Gastrocnemius medialis (tissue), 4 donors: ENCODE data around the gene MAGI1. TPM values are rescaled to one million over a fixed set of nuclear protein-coding genes. Genes with fewer than 3 reads are reported as not detected.

Experiments
- ATAC-seq, 2 donors: fragments of 150-250 bp; one replicate each; pipeline ENCODE4 v1.9.1; 2016
- DNase-seq, 2 donors: peaks; one replicate each; pipeline ENCODE4 v3.0.0-alpha.2; 2019
- H3K27ac ChIP-seq, 4 donors: fragments of 200-600 bp; sonication (generic); 1 replicate in 1 of 4; 2 replicates in 3 of 4; pipeline ENCODE4 v1.5.1; 2016 to 2018; ENCODE audit warnings: mild to moderate bottlenecking in 2 of 4, moderate library complexity in 1 of 4
- H3K27me3 ChIP-seq, 3 donors: fragments of 200-600 bp; sonication (generic) in 2 of 3; 1 replicate in 1 of 3; 2 replicates in 2 of 3; pipeline versions ENCODE4 v1.5.1 to v1.6.0; 2016 to 2019; ENCODE audit warnings: mild to moderate bottlenecking in 1 of 3, moderate library complexity in 1 of 3
- H3K36me3 ChIP-seq, 2 donors: fragments of 200-600 bp; sonication (generic) in 1 of 2; one replicate each; pipeline ENCODE4 v1.5.1; 2017 to 2018
- H3K4me1 ChIP-seq, 2 donors: fragments of 200-600 bp; sonication (generic) in 1 of 2; one replicate each; pipeline ENCODE4 v1.5.1; 2016 to 2017; ENCODE audit warnings: mild to moderate bottlenecking in 2 of 2
- H3K4me3 ChIP-seq, 4 donors: fragments of 200-600 bp; sonication (generic) in 3 of 4; 1 replicate in 1 of 4; 2 replicates in 3 of 4; pipeline ENCODE4 v1.5.1; 2016 to 2019; ENCODE audit warnings: mild to moderate bottlenecking in 2 of 4
- H3K9me3 ChIP-seq, 3 donors: fragments of 200-600 bp; sonication (generic) in 2 of 3; 1 replicate in 1 of 3; 2 replicates in 2 of 3; pipeline ENCODE4 v1.5.1; 2016 to 2019
- CTCF ChIP-seq, 5 experiments: fragments of 450-650 bp in 3 of 5; fragments of 200-600 bp in 2 of 5; sonication (generic) in 2 of 5; IDR thresholded peaks in 4 of 5; conservative IDR thresholded peaks in 1 of 5; 1 replicate in 4 of 5; 2 replicates in 1 of 5; pipeline ENCODE4 v1.5.1; 2016 to 2019; ENCODE audit warnings: antibody characterized with exemption in 5 of 5, mild to moderate bottlenecking in 3 of 5, moderate library complexity in 3 of 5
- POLR2A ChIP-seq, 2 donors: fragments of 450-650 bp; IDR thresholded peaks; one replicate each; pipeline ENCODE4 v1.6.1; 2017; ENCODE audit warnings: antibody characterized with exemption in 2 of 2, mild to moderate bottlenecking in 2 of 2, moderate library complexity in 2 of 2
- in situ Hi-C, 4 donors: fragments of 200-750 bp; cut with MboI; loops; one replicate each; pipeline versions ENCODE4 v1.15.0 to v1.8.0; 2017; ENCODE audit warnings: low sequenced_read_pairs in 4 of 4
- intact Hi-C: fragments of 100-400 bp; cut with DNase I; formaldehyde crosslinking; loops from one replicate; pipeline ENCODE4 v1.15.1; 2023; ENCODE audit warnings: low total_unique reads
- total RNA-seq, 4 donors: library from RNA; depleted of rRNA; stranded (reverse); fragments of >200 nt; gene quantifications; one replicate each; pipeline versions ENCODE4 v1.1.0 to v1.2.3, GENCODE V29; 2016

The MAGI1 gene
- total RNA-seq, 4 donors from 2014 or later, result 2.6 to 7.5 (median 3.9) TPM

- no peak for DNase-seq
- peak; percentile 52 to 57 for ATAC-seq
- H3K4me1 ChIP-seq, result peaks cover 18 to 21% of the 10 kb centered on the region in 2 donors
- in situ Hi-C loops (loop anchor here in 1 of 4 donors (25.0 kb wide), 1 partner anchor 474 kb away; the partner anchor contains the start of gene LRIG1), intact Hi-C loops (loop anchor here (5.0 to 10.0 kb wide), 3 partner anchors 79 to 466 kb away; partner anchors contain the start of gene LRIG1)
- no peaks in the 10 kb centered on the region for H3K27me3 ChIP-seq
- no peak for TF ChIP-seq POLR2A (IDR thresholded peaks at IDR 0.05)
- TF ChIP-seq CTCF (IDR thresholded peaks at IDR 0.05 in 4 of 5, conservative IDR thresholded peaks at IDR 0.05 in 1 of 5), result no peak
- H3K4me3 ChIP-seq, result peak overlapping the region; percentile 91 to 99 (median 96)
- H3K36me3 ChIP-seq, result no peaks in the 10 kb centered on the region
- no peaks in the 10 kb centered on the region for H3K9me3 ChIP-seq
- peak overlapping the region; percentile 93 to 97 (median 95) for H3K27ac ChIP-seq
Measured at GRCh38 chr3:66038384-66038725, 363 bp downstream of the MAGI1 start.

GRCh38 chr3:66037986-66038369 is 740 bp downstream of the MAGI1 start:
- intact Hi-C loops (loop anchor here (5.0 to 10.0 kb wide), 3 partner anchors 79 to 467 kb away; partner anchors contain the start of gene LRIG1), in situ Hi-C loops (loop anchor here in 1 of 4 donors (25.0 kb wide), 1 partner anchor 474 kb away; the partner anchor contains the start of gene LRIG1)
- TF ChIP-seq POLR2A (IDR thresholded peaks at IDR 0.05), result no peak
- TF ChIP-seq CTCF (IDR thresholded peaks at IDR 0.05 in 4 of 5, conservative IDR thresholded peaks at IDR 0.05 in 1 of 5), result no peak
- H3K4me3 ChIP-seq, result peak overlapping the region; percentile 91 to 99 (median 96)
- DNase-seq (no peak), ATAC-seq (peak in 1 of 2 donors; percentile 4)
- H3K27me3 ChIP-seq, result no peaks in the 10 kb centered on the region
- H3K27ac ChIP-seq, result peak overlapping the region; percentile 93 to 97 (median 95)
- H3K4me1 ChIP-seq, result peaks cover 18 to 21% of the 10 kb centered on the region in 2 donors
- no peaks in the 10 kb centered on the region for H3K9me3 ChIP-seq
- H3K36me3 ChIP-seq, result no peaks in the 10 kb centered on the region

GRCh38 chr3:66037330-66037985 is 1.3 kb downstream of the MAGI1 start:
- DNase-seq (peak in 1 of 2 donors; percentile 28), ATAC-seq (no peak)
- in situ Hi-C loops, result loop anchor here in 1 of 4 donors (25.0 kb wide), 1 partner anchor 475 kb away; the partner anchor contains the start of gene LRIG1
- Histone ChIP-seq H3K27me3 (no peaks in the 10 kb centered on the region), H3K27ac (peak overlapping the region; percentile 93 to 97 (median 95)), H3K4me1 (peaks cover 18 to 21% of the 10 kb centered on the region in 2 donors), H3K9me3 (no peaks in the 10 kb centered on the region), H3K4me3 (peak overlapping the region; percentile 91 to 99 (median 96)), H3K36me3 (no peaks in the 10 kb centered on the region)
- intact Hi-C loops, result loop anchor here (5.0 to 10.0 kb wide), 3 partner anchors 80 to 467 kb away; partner anchors contain the start of gene LRIG1
- peak in 1 of 2 donors; percentile 6 for TF ChIP-seq POLR2A (IDR thresholded peaks at IDR 0.05)
- peak in 2 of 5 experiments; percentile 27 to 44 for TF ChIP-seq CTCF (IDR thresholded peaks at IDR 0.05 in 4 of 5, conservative IDR thresholded peaks at IDR 0.05 in 1 of 5)

- H3K9me3 ChIP-seq, result no peaks in the 10 kb centered on the region
- intact Hi-C loops, result loop anchor here (5.0 to 10.0 kb wide), 3 partner anchors 81 to 468 kb away; partner anchors contain the start of gene LRIG1
- no peaks in the 10 kb centered on the region for H3K27me3 ChIP-seq
- no peaks in the 10 kb centered on the region for H3K36me3 ChIP-seq
- peak overlapping the region; percentile 93 to 97 (median 95) for H3K27ac ChIP-seq
- in situ Hi-C loops, result loop anchor here in 1 of 4 donors (25.0 kb wide), 1 partner anchor 476 kb away; the partner anchor contains the start of gene LRIG1
- peaks cover 18 to 21% of the 10 kb centered on the region in 2 donors for H3K4me1 ChIP-seq
- H3K4me3 ChIP-seq, result peak overlapping the region; percentile 91 to 99 (median 96)
- DNase-seq (no peak), ATAC-seq (no peak)
- no peak for TF ChIP-seq CTCF (IDR thresholded peaks at IDR 0.05 in 4 of 5, conservative IDR thresholded peaks at IDR 0.05 in 1 of 5)
- TF ChIP-seq POLR2A (IDR thresholded peaks at IDR 0.05), result no peak
Measured at GRCh38 chr3:66036586-66037148, 2.1 kb downstream of the MAGI1 start.
